ENCODE measurements around the gene PBX3. TPM values are rescaled to one million over a fixed set of nuclear protein-coding genes. Genes with fewer than 3 reads are reported as not detected.

The PBX3 gene
- total and polyA plus RNA-seq, 9 of the 15 experiments (the other 6 are each of a cell fraction or from before 2014, with no cell fraction given): 0.14 to 5.8 (median 0.92) TPM

DNA sequence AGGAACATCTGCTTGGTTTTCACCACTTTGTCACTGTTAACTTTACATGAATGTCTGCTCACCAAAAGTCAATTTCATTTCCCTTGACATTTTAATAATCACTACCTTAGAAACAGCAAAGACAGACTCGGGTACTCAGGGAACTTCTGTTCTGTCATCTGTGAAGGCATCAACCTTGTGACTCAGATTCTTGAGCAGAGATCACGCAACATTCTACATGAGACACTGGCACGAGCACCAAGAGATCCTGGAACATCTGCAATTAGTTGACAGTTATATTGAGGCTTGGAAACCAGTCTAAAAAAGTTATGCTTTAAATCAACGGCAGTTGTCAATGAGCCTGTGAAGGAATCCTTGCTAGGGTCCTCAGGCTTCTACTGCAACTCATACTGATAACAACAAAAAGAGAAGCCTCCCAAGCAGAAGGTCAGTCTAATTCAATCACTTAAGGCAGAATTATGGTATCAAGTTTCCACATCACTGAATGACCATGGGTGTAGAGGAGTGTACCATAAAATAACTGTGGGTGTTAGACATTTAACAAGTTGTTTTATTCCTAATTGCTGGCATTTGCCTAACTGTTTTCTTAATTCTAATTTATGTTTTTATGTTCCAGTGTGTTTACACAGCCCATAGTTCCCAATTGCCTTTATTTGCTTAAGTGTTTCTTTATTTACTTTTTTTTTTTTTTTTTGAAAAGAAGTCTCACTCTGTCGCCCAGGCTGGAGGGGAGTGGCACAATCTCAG, 3.3 kb upstream of the PBX3 start (continued):
- no peak for TF ChIP-seq KAT2B (IDR thresholded peaks at IDR 0.05; ENCODE audit: low read depth, low read length)
- no peak for TF ChIP-seq ZC3H11A (IDR thresholded peaks at IDR 0.05; ENCODE audit: low read depth, low read length)

DNA sequence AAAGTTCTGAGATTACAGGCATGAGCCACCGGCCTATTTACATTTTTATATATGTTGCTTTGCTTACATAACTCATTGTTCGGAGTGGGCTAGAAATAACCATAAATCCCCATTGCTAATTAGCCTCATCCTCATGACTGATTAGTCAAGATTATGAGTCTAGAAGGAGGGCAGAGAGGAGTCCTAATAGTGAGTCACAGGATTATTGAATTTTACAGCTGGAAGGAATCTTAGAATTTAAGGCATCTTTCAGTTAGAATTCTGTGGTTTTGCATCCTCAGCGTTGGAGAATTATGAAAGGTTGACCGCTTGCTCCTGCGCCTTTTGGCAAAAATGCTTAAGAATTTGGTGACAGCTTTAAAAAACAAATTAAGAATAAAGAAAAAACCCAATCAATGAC, 2.6 kb upstream of the PBX3 start:
- CTCF ChIA-PET (ENCODE audit: low intra/inter-chr PET ratio): no interaction called here
- POLR2A ChIA-PET: no interaction called here
- in situ Hi-C loops (cut with MboI): no loop called here
- TF ChIP-seq, protein P1, sequence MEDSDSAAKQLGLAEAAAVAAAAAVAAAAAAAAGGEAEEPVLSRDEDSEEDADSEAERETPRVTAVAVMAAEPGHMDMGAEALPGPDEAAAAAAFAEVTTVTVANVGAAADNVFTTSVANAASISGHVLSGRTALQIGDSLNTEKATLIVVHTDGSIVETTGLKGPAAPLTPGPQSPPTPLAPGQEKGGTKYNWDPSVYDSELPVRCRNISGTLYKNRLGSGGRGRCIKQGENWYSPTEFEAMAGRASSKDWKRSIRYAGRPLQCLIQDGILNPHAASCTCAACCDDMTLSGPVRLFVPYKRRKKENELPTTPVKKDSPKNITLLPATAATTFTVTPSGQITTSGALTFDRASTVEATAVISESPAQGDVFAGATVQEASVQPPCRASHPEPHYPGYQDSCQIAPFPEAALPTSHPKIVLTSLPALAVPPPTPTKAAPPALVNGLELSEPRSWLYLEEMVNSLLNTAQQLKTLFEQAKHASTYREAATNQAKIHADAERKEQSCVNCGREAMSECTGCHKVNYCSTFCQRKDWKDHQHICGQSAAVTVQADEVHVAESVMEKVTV (CRISPR knock-in tag; IDR thresholded peaks at IDR 0.05): no peak
- TF ChIP-seq, protein P2, sequence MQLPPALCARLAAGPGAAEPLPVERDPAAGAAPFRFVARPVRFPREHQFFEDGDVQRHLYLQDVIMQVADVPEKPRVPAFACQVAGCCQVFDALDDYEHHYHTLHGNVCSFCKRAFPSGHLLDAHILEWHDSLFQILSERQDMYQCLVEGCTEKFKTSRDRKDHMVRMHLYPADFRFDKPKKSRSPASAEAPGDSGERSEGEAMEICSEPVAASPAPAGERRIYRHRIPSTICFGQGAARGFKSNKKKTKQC (CRISPR knock-in tag; IDR thresholded peaks at IDR 0.05): no peak
- TF ChIP-seq, protein P3, sequence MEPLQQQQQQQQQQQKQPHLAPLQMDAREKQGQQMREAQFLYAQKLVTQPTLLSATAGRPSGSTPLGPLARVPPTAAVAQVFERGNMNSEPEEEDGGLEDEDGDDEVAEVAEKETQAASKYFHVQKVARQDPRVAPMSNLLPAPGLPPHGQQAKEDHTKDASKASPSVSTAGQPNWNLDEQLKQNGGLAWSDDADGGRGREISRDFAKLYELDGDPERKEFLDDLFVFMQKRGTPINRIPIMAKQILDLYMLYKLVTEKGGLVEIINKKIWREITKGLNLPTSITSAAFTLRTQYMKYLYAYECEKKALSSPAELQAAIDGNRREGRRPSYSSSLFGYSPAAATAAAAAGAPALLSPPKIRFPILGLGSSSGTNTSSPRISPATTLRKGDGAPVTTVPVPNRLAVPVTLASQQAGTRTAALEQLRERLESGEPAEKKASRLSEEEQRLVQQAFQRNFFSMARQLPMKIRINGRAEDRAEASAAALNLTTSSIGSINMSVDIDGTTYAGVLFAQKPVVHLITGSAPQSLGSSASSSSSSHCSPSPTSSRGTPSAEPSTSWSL (CRISPR knock-in tag; IDR thresholded peaks at IDR 0.05; ENCODE audit: borderline replicate concordance): no peak
- TF ChIP-seq E2F3 (CRISPR knock-in tag; IDR thresholded peaks at IDR 0.05) (no peak), SRSF3 (IDR thresholded peaks at IDR 0.05; ENCODE audit: insufficient read depth, low read length) (no peak), MCM7 (IDR thresholded peaks at IDR 0.05) (no peak)
- TF ChIP-seq, protein P4, sequence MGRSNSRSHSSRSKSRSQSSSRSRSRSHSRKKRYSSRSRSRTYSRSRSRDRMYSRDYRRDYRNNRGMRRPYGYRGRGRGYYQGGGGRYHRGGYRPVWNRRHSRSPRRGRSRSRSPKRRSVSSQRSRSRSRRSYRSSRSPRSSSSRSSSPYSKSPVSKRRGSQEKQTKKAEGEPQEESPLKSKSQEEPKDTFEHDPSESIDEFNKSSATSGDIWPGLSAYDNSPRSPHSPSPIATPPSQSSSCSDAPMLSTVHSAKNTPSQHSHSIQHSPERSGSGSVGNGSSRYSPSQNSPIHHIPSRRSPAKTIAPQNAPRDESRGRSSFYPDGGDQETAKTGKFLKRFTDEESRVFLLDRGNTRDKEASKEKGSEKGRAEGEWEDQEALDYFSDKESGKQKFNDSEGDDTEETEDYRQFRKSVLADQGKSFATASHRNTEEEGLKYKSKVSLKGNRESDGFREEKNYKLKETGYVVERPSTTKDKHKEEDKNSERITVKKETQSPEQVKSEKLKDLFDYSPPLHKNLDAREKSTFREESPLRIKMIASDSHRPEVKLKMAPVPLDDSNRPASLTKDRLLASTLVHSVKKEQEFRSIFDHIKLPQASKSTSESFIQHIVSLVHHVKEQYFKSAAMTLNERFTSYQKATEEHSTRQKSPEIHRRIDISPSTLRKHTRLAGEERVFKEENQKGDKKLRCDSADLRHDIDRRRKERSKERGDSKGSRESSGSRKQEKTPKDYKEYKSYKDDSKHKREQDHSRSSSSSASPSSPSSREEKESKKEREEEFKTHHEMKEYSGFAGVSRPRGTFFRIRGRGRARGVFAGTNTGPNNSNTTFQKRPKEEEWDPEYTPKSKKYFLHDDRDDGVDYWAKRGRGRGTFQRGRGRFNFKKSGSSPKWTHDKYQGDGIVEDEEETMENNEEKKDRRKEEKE (IDR thresholded peaks at IDR 0.05; ENCODE audit: borderline replicate concordance in 1 of 2, control insufficient read depth in 1 of 2, low read depth in 2 of 2, low read length in 1 of 2): no peak
- TF ChIP-seq, protein P5, sequence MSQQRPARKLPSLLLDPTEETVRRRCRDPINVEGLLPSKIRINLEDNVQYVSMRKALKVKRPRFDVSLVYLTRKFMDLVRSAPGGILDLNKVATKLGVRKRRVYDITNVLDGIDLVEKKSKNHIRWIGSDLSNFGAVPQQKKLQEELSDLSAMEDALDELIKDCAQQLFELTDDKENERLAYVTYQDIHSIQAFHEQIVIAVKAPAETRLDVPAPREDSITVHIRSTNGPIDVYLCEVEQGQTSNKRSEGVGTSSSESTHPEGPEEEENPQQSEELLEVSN (IDR thresholded peaks at IDR 0.05; ENCODE audit: borderline replicate concordance in 1 of 2, extremely low read depth in 1 of 2, insufficient read depth in 1 of 2, insufficient read length in 1 of 2, low read depth in 1 of 2, low read length in 1 of 2, poor library complexity in 1 of 2, severe bottlenecking in 1 of 2): no peak

More for the DNA sequence above, 2.6 kb upstream of the PBX3 start:
- Histone ChIP-seq H3K9me3 (replicated peaks; ENCODE audit: control insufficient read depth, insufficient read depth, low read depth, low read length) (no peaks in the 10 kb centered on the region), H3K79me2 (ENCODE audit: control insufficient read depth, insufficient read depth, low read length) (no peaks in the 10 kb centered on the region), H3K4me3 (no peak overlapping the region), H2AFZ (ENCODE audit: low read depth, low read length) (no peak overlapping the region), H3K27me3 (ENCODE audit: control insufficient read depth in 2 of 2, insufficient read depth in 2 of 2, low read length in 2 of 2) (peaks cover 28 to 33% of the 10 kb centered on the region in 2 experiments), H3K36me3 (ENCODE audit: control insufficient read depth, insufficient read depth, low read length) (no peaks in the 10 kb centered on the region), H3K27ac (ENCODE audit: extremely low read depth, low read depth, low read length) (no peak overlapping the region), H3K4me1 (replicated peaks in 1 of 2; ENCODE audit: control insufficient read depth in 2 of 2, insufficient read depth in 2 of 2, low read length in 2 of 2) (peaks cover 8 to 26% of the 10 kb centered on the region in 2 experiments), H3K9me1 (ENCODE audit: control insufficient read depth, insufficient read depth, low read length) (no peaks in the 10 kb centered on the region), H3K4me2 (ENCODE audit: insufficient read depth, low read length) (no peak overlapping the region), H3K9ac (ENCODE audit: insufficient read depth in 1 of 2, low read depth in 2 of 2, low read length in 2 of 2) (no peak overlapping the region), H4K20me1 (replicated peaks; ENCODE audit: control insufficient read depth, insufficient read depth, low read length) (peaks cover 7% of the 10 kb centered on the region; the same call in 1 of the 2 replicates)
- BruUV-seq (replicated peaks): no TSS peak
- no peak for ATAC-seq
- no peak for DNase-seq (ENCODE audit: extremely low read depth in 1 of 4, low spot score in 3 of 4)
- no peak for FAIRE-seq
- 20% methylated on average over 5 of the region's 5 CpGs for WGBS (ENCODE audit: insufficient coverage, low coverage, missing lambda C conversion rate)
- intact Hi-C loops (cut with micrococcal nuclease): loop anchor here (5.0 kb wide), 1 partner anchor 37 kb away; the partner anchor contains the start of gene MAPKAP1
